Measurements from ENCODE around the gene PLEKHB2. TPM values are rescaled to one million over a fixed set of nuclear protein-coding genes. Genes with fewer than 3 reads are reported as not detected.

Gene PLEKHB2
- total and polyA plus RNA-seq, 9 of the 15 experiments (the other 6 are each of a cell fraction or from before 2014, with no cell fraction given), result 41.3 to 71.5 (median 50.2) TPM

- TF ChIP-seq MGA (IDR thresholded peaks at IDR 0.05), result no peak
Observed at GRCh38 chr2:131146231-131146630, 41.1 kb downstream of the PLEKHB2 start (continued).
